GM18867 (cell line): Measurements from ENCODE around the gene CFAP97D2.
"Not testable (repeated sequence)": the region's sequence is repeated elsewhere in the genome, so short reads cannot be mapped to it uniquely, and the experiment has no call there.

Experiments used
- ATAC-seq: cut with Tn5 transposase; IDR thresholded peaks from one replicate; pipeline ENCODE4 v1.9.1; 2021; ENCODE audit warnings: mild to moderate bottlenecking, moderate library complexity; ENCODE audit not compliant: unreplicated experiment

The CFAP97D2 gene

DNA sequence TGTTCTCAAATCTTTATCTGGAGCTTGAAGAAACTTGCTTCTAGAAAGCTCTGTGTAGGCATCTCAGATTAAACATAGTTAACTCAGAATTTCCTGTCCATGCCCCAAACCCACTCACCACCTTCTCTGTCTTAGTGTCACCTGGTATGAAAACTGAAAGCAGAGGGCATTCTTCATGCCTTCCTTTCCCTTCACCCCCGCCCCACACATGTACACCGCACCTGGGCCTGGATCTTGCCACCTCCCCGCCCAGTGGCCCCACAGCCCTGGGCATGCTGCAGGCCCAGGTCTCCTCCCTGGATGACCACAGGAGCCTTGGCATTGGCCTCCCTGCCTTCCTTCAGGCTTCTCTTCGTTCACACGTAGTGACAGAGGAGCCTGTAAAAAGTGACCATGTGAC is 15.8 kb downstream of the CFAP97D2 start:
- ATAC-seq, result no peak

DNA sequence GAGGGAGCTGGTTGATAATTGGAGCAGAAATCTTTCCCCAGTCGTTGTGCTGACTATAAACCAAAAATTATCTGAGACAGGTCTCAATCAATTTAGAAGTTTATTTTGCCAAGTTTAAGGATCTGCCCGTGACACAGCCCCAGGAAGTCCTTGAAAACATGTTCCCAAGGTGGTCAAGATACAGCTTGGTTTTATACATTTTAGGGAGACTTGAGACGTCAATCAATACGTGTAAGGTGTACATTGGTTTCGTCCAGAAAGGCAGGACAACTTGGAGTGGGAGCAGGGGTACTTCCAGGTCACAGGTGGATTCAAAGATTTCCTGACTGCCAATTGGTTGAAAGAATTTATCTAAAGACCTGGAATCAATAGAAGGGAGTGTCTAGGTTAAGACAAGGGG is 17.6 kb downstream of the CFAP97D2 start:
- no peak for ATAC-seq

DNA sequence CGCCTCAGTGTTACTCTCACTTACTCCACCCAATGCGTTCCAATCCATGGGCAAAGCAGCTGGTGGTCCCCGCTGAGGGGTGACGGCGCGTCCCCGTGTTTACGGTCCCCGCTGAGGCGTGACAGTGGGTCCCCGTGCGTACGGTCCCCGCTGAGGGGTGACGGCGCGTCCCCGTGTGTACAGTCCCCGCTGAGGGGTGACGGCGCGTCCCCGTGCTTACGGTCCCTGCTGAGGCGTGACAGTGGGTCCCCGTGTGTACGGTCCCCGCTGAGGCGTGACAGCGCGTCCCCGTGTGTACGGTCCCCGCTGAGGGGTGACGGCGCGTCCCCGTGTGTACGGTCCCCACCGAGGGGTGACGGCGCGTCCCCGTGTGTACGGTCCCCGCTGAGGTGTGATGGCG is 19.5 kb downstream of the CFAP97D2 start:
- ATAC-seq, result no peak

DNA sequence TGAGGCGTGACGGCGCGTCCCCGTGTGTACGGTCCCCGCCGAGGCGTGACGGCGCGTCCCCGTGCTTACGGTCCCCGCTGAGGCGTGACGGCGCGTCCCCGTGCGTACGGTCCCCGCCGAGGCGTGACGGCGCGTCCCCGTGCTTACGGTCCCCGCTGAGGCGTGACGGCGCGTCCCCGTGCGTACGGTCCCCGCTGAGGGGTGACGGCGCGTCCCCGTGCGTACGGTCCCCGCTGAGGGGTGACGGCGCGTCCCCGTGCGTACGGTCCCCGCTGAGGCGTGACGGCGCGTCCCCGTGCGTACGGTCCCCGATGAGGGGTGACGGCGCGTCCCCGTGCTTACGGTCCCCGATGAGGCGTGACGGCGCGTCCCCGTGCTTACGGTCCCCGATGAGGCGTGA is 20.5 kb downstream of the CFAP97D2 start:
- not testable (repeated sequence) for ATAC-seq

DNA sequence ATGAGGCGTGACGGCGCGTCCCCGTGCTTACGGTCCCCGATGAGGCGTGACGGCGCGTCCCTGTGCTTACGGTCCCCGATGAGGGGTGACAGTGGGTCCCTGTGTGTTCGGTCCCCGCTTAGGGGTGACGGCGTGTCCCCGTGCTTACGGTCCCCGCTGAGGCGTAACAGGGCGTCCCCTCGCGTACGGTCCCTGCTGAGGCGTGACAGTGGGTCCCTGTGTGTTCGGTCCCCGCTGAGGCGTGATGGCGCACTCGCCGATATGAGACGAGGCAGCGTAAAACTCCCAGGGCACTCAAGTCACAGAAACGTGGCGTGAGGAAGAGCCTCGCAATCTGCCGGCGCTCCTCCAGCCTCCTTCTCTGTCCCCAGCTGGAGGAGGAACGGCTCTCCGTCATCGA is 20.9 kb downstream of the CFAP97D2 start:
- ATAC-seq, result no peak

DNA sequence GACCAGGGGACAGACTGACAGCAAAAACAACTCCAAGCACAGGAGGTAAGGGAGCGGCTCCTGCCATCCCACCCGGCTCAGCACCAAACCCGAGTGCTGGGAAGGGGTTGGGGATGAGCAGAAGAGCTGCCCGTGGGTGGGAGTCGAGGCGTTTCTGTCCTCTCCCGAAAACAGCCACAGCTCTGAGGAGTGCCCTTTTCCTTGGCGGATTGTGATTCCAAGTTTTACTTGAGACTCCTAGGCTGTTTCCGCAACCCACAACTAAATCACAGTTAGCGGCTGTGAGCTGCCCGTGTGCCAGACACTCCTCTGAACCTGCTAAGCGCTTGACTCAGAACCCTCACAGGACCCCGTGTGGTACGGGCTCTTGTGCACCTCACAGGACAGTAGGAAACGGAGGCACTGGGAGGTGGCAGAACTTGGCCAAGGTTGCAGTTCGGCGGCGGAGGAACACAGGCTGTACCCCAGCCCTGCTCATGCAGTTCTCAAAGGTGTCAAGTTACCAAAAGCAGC is 21.4 kb downstream of the CFAP97D2 start:
- no peak for ATAC-seq

DNA sequence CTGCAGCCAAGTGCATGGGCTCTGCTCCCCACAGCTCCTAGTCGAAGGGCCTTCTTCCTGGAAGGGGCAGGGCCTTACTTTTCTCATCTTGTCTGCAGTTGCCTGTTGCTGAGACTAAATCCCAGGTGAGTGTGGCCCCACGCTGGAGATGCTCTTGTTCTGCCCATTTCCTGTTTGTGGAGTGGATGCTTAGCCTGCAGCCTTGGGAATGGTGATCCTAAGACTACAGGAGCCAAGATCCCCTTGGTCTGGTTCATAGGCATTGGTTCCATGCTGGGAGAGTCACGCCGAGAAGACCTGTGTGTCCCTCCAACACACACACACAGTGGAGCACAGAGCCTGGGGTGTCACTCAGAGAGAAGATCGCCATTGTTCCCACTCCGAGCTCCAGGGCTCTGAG is 23.5 kb downstream of the CFAP97D2 start:
- no peak for ATAC-seq

DNA sequence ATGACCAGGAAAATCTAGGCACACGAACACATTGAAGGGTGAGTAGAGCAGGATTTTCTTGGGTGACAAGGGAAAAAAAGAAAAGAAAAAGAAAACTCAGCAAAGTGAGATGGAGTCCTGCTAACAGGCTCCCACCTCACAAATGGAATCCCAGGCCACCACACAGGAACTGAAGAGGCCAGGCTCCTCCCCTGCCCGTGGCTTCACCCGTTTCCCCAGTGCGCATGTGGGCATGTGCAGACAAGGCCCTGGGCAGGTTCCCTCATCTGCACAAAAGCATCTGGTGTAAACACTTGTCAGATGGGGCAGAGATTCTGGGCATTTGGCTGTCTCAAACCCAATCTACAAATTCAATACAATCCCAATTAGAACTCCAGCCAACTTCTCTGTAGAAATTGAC is 24.5 kb downstream of the CFAP97D2 start:
- no peak for ATAC-seq

DNA sequence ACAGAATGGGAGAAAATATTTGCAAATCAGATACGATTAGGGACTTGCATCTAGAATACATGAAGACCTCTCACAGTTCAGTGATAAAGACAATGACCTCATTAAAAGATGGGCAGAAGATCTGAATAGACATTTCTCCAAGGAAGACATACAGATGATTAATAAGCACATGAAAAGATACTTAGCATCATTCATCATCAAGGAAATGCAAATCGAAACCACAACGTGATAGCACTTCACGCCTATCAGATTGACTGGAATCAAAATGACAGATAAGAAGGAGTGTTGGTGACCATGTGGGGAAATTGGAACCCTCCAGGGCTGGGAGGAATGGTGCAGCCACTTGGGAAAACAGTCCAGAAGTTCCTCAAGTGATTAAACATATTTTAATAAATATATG is 25.8 kb downstream of the CFAP97D2 start:
- no peak for ATAC-seq

DNA sequence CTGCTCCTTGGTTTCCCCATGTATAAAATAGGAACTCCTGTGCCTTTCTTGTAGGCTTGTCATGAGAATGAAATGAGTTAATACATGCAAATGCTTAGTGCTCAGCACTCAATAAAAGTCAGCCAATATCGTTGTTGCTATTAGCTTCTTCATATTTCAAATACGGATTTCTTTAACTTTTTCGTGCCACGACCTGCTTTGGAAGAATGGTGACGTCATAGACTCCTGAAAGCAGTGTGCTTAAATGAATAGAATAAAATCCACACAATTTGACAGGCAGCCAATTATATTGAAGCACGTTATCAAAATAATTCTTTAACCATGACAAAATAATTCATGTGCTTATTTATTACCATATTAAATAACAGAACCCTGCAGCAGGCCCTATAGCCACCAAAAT is 29.1 kb downstream of the CFAP97D2 start:
- no peak for ATAC-seq

DNA sequence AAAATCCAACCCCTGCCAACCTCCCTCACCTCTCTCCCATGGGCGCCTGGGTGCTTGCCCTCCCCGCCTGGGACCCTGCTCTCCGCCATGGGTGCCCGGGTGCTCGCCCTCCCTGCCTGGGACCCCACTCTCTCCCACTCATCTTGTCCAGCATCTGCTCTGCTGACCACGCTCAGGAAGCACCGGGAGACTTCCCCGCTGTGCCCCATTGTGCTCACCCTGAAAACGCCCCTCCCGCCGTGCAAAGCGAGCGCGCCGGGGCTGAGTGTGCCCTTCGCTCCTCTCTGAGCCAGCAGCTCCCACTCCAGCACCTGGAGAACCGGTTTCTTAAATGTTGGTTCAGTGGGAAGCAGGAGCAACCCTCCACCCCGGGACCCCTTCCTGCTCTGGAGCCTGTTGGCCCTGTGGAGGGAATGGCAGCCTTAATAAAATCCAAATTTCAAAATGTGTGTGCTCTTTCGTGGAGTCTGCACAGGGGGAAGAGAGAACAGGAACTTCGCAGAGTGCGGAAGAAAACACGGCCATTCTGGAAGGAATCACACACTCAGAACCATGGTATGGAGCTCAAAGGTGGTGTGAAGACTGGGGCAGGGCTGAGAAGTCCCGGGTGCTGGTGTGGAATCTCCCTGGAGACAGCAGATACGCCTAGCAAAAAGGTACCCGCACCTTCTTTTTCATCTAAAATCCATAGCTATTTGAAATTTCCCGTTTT is 32.5 kb downstream of the CFAP97D2 start:
- ATAC-seq, result no peak

DNA sequence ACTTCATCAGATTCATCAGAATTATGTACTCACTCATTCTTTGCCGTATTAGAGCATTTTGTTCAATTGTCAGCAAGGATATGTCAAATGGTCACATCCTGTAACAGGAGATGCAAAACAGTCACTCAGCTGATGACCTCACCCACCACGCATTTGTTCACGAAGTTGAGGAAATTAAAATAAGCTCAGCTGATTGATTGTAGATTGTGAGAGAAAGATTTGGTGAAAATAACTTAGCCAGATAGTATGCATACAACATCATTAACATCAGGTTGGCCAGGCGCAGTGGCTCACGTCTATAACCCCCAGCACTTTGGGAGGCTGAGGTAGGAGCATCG is 33.1 kb downstream of the CFAP97D2 start:
- no peak for ATAC-seq

DNA sequence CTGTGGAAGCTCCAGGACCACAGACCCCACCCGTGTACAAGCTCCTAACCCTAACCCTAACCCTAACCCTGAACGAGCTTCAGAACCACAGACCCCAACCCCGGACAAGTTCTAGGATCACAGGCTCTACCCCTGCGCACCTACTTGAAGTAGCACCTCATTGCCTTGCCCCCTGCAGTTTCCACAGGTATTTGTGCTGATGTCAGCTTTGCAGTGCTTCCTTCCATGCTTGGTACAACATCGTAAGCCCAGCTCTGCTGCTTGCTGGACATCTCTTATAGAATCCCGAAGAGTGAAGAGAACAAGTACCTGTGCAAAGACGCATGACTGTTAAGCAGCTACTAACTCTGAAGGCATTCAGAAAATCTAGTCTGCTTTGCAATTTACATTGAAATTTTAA is 34.9 kb downstream of the CFAP97D2 start:
- ATAC-seq, result no peak

DNA sequence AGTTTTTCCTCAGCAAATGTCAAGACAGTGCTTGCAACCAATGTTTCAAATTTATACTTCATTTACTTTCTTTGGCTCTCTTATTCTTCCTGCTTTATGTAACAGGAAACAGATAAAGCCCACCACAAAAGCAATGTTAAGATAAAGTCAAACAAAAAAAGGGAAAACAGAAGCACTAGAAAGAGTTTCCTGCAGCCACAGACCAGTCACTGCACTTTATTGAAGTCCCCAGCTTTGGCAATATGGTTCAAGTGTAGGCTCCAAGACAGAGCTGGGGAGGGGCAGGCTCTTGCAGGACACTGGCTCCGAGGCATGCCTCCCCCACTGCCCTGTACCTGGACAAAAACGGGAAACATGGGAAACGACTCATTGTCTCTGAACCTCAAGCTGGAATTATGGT is 40.3 kb downstream of the CFAP97D2 start:
- no peak for ATAC-seq

DNA sequence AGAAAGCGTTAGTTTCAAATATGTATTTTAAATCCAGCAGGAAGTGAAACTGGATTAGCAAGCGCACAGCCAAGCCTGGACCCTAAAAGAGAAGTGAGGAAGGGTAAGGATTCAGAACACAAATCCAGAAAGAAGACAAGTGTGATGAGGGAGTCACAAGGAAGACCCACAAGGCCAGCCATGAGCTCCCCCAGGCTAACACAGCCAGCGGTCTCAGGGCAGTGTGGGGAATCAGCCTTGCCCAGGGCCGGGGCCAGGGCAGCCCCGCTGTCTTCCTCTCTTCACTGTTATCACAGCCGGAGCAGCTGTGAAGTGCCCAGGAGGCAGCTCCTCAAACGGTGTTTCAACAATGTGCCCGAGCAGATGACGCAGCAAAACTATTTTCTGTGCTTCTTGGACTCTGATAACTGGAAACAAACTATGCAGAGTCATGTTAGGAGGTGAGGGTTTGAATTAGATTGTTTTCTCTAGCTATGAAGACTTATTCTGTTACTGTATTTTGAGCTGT is 43.5 kb downstream of the CFAP97D2 start:
- no peak for ATAC-seq

DNA sequence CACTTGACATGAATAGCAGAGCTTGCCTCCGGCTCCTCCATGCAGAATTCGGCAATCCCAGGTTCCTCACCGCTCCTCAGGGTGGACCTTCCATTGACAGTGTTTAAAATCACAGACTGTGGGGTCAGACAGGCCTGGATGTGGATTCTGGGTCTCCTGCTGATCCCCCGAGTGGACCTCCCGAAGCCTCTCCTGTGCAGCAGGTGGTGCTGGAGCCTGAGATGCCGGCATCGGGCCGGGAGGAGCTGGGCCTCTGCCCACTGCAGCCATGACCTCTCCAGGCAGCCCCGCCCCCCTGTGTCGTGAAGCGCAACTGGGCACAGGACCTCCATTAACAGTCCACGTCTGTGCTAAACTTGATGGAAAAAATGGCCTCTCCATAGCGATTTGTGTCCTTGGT is 45.1 kb downstream of the CFAP97D2 start:
- no peak for ATAC-seq

DNA sequence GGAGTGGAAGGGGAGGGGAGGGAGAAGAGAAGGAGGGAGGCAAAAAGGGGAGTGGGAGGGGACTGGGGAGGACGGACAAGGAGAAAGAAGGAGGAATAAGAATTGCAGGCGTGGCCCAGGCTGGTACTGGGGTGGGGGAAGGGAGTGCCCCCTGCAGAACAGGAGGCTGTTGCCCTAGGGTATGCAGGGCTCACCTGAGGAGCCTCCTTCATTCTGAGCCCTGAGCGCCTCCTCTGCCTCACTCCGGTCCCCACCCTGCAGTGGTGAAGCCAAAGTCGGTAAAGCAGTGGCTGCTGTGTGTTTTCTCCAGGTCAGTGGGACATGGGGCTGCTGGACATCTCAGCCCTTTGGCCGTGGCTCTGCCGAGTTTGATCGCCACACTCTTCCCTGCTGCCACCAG is 46.6 kb downstream of the CFAP97D2 start:
- ATAC-seq, result no peak

DNA sequence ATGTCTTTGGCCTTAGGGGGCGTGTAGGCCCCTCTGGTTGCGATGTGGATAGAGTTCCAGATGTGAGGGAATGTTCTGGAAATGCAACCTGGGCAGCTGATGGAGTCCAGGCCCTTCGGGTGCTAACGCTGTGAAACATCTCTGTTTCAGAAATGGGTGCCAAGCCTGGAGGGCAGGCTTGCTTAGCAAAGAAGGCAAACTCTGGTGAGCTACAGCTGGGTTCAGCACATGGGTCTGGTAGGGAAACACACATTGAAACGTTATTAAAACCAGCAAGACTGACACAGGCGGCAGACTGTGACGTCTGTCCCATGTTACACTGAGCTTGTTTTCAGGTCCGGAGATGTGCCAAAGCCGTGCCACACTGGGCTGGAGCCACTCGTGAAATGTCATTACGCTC is 47.0 kb downstream of the CFAP97D2 start:
- ATAC-seq, result no peak

DNA sequence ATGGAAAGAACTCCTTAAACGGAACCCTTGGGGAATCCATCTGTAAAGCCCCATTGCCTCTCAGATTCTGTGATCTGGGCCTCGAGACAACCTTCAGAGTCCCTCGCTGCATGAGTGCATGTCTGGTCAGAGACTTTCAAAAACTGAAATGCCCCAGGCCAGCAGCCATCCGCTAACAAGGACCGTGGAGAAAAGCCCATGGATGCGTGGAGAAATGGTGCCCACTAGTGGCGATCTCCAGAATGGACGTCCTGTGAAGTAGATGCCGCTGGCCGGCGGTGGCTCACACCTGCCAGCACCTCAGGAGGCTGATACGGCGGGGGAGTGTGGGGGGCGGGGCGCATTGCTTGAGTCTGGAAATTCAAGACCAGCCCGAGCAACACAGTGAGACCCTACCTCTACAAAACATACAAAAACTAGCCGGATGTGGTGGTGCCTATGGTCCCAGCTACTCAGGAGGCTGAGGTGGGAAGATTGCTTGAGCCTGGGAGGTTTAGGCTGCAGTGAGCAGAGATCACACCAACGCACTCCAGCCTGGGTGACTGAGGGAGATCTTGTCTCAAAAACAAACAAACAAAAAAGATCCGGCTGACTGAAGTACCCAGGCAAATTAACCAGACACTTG is 47.8 kb downstream of the CFAP97D2 start:
- peak; percentile 82 for ATAC-seq

DNA sequence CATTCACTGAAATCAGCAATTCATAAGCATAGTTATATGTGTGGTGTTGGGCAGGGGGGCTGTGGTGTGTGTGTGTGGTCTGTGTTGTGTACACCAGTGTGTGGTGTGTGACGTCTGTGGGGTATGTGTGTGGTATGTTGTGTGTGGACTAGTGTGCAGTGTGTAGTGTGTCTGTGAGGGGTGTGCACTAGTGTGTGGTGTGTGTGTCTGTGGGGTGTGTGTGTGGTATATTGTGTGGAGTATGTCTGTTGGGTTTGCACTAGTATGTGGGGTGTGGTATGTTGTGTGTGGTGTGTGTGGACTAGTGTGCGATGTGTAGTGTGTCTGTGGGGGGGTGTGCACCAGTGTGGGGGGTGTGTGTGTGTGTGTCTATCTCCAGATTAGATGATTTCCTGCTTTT is 48.5 kb downstream of the CFAP97D2 start:
- ATAC-seq, result no peak

DNA sequence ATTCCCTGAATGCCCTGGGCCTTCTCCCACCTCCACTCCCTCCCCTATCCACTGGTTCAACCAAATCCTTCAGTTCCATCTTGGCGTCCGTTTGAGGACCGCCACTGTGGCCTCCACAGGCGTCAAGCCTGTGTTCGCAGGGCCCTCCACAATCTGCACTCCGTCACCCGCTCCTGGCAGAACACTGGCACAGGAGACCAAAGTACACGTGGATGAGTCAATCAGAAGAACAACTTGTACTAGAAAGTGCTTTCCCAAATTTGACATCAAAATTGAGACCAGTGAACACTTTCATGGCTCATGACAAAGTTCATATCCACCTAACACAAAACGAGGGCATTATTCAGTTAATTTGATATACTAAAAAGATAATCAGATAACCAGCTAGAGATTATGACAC is 49.1 kb downstream of the CFAP97D2 start:
- no peak for ATAC-seq

DNA sequence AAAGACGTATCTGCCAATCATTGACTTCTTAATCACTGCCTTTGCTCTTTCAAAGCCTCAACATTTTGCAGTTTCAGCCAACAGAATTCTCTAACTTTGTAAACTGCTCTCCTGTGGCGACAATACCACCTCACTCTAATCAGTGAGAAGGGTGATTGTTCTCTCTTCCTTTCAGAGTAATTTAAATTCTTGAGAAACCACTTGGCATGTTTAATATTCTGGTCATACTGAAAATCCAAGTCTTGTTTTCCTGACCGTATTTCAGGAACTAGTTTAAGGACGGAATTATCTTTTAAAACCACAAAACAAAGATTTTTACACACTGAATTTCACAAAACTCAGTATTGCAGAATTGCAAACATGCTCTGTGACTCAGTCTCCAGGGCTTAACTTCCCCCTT is 50.4 kb downstream of the CFAP97D2 start:
- no peak for ATAC-seq

DNA sequence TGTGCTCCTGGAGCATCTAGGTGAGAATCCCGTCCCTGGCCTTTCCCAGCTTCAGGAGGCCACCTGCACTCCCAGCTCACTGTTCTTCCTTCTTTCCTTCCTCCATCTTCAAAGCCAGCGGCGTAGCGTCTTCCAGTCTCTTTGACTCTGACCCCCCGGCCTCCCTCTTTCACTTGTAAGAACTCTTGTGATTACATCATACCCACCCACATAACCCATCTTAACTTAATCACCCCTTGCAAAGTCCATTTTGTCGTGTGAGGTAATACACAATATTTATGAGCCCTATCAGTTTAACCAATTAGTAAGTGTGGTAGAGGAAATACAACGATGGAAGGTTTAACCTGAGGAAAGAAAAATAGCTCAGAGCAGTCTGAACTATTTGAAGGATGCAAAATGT is 51.1 kb downstream of the CFAP97D2 start:
- no peak for ATAC-seq
